ENCODE measurements around the gene GPR137B.
"Not testable (repeated sequence)": the region's sequence is repeated elsewhere in the genome, so short reads cannot be mapped to it uniquely, and the experiment has no call there.

Gene GPR137B

DNA sequence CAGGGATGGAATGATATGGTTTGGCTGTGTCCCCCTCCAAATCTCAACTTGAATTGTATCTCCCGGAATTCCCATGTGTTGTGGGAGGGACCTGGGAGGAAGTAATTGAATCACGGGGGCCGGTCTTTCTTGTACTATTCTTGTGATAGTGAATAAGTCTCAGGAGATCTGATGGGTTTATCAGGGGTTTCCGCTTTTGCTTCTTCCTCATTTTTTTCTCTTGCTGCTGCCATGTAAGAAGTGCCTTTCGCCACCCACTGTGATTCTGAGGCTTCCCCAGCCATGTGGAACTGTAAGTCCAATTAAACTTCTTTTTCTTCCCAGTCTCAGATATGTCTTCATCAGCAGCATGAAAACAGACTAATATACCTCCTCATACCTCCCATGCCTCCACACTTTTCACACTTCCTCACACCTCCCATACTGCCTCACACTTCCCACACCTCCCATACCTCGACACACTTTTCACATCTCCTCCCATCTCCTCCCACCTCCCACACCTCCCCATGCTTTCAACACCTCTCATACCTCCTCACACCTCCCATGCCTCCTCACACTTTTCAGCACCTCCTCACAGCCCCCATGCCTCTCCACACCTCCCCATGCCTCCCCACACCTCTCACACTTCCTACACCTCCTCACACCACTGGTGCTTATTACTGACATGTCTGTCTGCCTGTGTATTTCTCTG, 21.3 kb downstream of the GPR137B start:
- no peak for DNase-seq

DNA sequence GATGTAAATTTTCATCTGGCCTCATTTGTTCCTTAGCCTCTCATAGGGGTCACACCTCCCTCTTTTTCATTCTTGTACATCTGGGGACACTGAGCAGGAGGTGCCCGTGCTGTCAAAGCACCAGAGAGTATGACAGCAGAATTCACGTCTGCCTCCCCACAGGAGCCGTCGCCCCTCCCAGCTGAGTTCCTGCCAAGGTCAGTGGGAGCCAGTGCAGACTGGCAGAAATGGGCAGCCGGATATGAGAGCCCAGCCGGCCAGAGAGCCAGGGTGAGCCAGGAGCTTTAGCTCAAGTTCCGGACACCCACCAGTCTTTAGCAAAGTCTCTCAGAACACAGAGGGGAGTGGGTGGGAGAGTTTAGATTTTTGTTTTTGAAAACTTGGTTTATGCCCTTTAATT, 21.9 kb downstream of the GPR137B start:
- DNase-seq = no peak

DNA sequence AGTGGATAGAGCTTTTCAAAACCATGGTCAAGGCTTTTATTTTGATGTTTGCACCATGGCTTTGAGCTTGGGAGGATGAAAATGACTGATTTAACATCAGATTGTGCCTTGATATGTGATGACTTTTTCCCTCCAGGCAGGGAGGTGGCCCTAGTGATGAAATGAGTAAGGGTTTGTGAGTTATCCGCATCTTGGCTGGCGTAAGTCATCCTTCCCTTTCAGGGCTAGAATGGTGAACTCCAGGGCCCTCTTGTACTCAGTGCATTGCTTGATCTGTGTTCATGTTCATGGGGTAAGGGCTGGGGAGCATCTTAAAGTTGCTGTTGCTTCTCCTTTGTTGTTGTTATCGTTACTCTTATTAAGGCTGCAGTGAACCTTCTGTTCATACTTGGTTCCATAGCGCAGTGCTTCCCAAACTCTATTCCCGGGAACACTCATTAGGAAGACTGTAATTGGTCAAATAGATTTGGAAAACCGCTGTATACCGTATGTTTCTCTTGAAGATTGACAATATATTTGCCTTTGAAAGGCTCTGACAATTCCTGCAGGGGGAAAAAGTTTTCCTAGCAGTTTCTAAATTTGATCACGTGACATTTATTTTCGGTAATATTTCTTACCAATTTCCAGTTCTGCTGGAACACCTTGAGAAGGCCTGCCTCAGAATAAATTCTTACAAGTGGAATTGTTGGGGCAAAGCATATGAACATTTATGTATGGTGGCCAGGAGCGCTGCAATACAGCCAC, 23.1 kb downstream of the GPR137B start:
- no peak for DNase-seq

DNA sequence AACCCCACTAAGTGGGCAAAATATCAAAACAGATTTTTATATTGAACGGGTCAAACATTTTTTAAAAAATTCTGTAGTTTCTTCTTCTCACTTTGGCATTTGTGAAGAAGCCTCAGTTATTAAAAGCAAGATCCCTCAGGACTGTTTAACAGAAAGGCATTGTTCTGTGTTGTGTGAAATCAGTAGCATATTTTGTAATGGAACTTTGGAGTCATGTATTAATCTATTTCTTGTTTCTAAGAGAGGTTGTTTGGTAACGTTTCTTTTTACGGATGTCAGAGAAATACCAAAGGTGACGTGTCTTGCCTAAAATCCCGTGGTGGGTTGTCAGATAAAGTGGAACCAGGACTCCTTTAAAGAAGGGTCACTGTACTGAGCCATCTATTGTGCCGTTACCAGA, 23.7 kb downstream of the GPR137B start:
- DNase-seq = no peak

DNA sequence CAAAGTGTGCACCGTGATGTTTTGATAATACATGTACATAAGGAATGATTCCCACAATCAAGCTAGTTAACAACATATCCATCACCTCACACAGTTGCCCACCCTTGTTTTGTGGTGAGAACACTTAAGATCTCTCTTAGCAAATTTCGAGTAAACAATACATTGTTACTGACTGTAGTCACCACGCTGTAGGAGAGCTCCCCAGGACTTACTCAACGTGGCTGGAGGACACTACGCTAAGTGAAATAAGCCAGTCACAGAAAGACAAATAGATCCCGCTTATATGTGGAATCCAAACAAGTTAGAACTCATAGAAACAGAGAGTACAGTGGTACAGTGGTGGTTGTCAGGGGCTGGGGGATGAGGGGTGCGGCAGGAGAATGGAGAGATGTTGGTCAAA, 24.8 kb downstream of the GPR137B start:
- no peak for DNase-seq

DNA sequence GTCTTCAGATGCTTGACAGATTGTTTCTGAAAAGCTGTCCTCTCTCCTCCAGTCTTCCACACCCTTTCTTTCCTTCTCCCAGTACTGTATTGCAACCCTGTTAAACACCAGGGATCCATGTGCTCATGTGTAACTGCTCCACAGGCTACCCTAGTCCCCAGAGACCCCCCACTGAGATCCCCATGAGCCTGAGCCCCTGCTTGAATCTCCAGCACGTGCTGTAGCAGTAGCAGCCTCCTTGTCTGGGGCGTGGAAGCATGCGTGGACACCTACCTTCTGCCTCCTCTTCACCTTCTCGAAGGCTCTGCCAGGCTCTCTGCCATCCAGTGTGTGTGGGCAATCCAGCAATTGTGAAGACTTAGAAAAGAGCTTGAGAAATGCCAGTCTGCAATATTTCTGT, 25.2 kb downstream of the GPR137B start:
- no peak for DNase-seq

DNA sequence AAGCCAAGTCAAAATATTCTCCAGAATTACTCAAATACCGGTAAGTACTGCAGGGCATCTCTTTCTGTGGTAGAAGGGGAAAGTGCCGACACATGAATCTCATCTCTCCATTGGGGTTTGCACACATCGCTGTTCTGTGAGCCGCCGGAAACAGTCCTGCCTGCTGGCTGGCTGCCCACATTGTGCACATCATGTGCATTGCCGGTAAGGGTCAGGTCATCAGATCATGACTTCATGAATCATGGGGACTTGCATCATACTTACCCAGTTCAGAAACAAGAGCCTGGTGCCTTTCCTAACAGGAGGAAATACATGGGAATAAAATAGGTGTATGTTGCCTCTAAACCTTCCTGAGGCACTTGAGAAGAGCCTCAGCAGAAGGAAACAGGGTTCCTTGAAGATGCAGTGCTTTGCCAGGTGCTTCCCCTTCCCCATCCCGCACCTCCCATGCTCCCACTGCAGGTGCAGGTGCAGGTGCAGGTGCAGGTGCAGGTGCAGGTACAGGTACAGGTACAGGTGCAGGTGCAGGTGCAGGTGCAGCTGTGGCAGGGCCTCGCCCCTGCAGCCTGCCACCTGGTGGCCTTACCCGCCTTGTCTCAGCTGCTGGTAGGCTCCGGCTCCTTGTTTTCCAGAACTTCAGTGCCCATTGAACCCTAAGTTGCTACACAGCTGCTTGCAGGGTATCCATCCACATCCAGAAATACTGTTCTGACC, 26.5 kb downstream of the GPR137B start:
- DNase-seq = no peak

DNA sequence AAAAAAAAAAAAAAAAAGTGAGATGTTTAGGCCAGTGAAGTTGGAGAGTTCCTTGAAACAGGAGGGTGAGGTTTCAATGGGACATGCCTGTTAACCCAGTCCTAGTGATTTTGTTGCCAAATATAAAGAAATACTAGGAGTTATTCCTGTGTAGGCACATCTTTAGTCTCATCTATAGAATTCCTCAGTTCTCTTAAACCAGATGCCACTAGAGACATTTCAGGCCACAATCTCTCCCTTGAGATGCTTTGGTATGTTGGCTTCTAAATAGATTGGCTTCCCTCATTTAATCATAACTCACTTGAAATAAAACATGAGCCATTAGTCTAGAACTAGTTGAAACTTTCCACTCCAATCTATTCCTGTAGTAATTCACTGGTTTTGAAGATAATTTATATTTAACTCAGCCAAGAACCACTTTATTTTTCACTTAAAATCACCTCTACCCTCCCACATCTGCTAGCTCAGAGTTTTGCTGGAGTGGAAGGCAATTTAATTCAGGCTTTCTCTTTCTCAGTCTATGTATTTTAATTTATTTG, 29.8 kb downstream of the GPR137B start:
- DNase-seq = no peak

DNA sequence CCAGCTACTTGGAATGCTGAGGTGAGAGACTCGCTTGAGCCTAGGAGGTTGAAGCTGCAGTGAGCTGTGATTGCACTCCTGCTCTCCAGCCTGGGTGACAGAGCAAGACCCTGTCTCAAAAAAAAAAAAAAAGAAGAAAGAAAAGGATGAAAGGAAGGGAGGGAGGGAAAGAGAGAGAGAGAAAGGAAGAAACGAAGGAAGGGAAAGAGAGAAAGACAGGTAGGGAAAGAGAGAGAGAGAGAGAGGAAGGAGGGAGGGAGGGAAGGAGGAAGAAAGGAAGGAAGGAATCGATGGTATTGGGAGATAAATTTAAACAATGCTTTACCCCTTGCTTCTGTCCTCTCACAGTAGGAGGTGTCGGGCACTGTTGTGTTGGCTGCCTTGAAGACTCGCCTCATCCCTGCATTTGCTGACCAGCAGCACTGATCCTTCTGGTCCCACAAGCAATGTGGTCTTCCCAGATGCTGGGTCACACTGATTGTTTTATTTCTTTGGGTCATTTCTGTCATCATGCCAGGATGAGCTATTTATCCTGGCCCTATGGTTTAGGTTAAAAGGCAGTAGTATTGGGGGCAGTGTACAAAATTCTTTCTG, 30.9 kb downstream of the GPR137B start:
- no peak for DNase-seq

DNA sequence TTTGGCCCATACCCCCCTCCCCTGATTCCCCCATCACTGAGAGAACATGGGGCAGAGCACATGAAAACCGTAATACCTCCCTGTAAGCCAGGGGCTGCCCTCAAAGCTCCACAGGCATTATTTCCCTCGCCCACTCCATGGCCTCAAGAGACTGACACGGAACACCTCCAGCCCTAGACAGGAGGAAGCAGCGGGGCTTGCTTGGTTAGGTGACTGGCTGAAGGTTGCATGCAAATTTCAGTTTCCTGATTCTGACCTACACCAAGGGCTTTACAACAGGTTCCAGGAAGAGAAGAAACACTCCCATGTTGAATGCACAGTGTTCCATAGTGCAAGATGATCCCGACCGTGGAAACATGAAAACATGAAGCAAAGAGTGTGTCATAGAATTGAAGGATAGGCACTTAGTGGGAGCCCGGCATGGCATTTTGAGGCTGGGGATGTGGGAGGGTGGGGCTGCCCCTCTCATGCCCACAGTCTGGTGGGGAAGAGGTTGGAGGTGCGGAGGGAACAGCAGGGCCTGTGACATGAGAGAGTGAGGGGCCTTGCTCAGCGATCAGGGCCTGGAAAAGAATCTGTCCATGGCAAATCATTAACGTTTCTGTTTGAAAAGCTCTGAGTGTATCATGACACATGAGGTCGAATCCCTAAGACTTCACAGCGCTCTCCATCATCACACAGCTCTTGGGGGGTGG, 33.5 kb downstream of the GPR137B start:
- DNase-seq = no peak

DNA sequence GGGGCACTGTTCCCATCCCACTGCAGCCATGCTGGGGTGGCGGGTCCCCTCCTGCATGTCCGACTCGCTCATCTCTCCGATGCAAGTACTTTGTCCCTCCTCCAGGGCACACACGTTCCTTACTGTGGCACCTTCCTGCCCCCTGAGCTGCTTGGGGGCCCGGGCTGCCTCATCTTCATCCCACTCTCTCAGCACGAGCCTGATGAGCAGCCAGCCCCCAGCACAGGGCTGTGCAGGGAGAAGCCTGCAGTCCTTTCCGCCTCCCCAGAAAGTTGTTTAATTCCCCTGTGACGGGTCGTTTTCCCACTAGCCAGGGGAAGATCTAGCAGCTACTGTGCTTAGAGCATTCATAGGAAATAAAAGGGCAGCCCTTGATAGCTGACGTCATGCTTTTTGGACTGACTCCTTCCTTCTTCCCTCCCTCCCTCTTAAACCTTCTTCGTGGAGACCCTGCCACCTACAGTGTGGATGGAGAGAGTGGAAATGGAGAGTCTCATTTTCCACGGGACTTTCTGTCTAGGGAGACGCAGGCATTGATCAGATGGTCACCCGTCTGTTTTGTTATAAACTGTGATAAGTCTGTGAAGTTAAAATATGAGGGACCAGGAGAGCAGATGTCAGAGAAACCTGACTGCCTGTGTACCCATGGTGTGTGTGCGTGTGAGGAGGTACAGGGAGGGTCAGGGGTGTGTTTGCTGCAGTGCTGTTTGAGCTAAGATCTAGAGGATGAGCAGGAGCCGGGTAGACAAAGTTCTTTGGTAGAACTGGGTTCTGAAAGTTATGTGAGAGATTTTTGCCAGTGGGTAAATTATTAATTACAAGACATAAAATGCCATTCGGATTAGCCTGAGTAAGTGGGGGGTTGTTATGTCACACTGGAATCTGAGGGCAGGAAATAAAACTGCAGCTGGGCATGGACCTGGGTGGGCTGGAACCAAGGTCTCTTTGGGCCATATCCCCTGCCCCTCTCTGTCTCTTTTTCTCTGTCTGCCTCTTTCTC, 34.3 kb downstream of the GPR137B start:
- DNase-seq = no peak

DNA sequence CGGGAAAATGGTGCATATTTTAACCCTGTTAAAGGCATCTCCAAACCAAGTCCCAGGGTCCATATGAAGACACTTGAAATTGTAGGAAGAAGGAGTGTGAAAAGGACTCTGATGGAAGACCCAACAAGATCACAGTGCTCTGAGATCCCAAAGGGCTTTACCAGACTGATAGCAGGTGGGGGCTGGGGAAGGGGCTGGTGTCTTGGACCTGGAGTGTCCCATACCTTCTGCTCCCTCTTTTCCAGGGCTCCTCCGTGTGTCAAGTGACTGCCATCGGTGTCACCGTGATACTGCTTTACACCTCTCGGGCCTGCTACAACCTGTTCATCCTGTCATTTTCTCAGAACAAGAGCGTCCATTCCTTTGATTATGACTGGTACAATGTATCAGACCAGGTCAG, 37.3 kb downstream of the GPR137B start:
- no peak for DNase-seq

DNA sequence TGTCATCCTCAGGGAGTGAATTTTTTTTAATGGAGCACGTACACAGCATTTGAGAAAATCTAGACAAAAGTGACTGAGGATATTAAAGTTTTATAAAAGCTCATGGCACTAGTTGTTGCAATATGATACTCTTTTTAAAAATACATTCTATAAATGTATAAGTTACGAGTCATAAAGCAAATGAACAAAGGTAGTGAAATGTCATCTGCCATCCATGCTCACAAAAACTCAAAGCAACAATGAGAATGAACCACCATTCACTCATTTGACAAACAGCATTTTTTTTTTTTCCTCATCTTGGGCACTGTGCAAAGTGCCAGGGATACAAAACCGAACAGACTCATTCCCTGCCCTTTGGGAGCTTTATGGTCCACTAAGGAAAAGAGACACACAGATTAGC, 38.7 kb downstream of the GPR137B start:
- DNase-seq = no peak

DNA sequence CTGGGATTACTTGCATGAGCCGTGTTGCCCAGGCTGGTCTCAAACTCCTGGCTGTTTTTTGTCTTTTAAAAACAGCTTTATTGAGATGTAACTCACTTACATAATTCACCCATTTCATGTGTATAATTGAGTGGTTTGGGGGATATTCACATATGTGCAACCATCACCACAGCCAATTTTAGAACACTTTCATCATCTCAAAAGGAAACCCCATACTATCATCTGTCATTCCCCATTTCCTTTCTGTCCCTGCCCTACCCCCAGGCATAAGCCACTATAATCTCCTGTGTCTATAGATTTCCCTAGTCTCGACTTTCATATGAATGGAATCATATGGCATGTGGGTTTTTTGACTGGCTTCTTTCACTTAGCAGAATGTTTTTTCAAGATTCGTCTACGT, 43.3 kb downstream of the GPR137B start:
- no peak for DNase-seq

DNA sequence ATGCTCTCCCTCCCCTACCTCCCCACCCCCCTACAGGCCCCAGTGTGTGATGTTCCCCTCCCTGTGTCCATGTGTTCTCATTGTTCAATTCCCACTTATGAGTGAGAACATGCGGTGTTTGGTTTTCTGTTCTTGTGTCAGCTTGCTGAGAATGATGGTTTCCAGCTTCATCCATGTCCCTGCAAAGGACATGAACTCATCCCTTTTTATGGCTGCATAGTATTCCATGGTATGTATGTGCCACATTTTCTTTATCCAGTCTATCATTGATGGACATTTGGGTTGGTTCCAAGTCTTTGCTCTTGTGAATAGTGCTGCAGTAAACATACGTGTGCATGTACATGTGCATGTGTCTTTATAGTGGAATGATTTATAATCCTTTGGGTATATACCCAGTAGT, 44.1 kb downstream of the GPR137B start:
- DNase-seq = not testable (repeated sequence)

DNA sequence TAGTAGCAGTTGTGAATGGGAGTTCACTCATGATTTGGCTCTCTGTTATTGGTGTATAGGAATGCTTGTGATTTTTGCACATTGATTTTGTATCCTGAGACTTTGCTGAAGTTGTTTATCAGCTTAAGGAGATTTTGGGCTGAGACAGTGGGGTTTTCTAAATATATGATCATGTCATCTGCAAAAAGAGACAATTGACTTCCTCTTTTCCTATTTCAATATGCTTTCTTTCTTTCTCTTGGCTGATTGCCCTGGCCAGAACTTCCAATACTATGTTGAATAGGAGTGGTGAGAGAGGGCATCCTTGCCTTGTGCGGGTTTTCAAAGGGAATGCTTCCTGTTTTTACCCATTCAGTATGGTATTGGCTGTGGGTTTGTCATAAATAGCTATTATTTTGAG, 45.7 kb downstream of the GPR137B start:
- DNase-seq = not testable (repeated sequence)

DNA sequence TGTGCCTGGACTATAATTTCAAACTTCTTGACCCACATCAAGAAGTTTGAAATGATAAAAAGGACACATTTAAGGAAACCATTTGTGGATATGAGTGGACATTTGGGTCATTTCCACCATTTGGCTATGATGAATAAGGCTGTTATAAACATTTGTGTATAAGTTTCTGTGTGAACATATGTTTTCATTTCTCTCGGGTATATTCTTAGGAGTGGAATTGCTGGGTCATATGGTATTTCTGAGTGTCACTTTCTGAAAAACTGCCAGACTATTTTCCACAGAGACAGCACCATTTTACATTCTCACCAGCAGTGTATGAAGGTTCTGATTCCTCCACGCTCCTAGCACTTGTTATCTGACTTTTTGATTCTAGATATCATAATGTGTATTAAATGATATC, 50.8 kb downstream of the GPR137B start:
- DNase-seq = no peak

DNA sequence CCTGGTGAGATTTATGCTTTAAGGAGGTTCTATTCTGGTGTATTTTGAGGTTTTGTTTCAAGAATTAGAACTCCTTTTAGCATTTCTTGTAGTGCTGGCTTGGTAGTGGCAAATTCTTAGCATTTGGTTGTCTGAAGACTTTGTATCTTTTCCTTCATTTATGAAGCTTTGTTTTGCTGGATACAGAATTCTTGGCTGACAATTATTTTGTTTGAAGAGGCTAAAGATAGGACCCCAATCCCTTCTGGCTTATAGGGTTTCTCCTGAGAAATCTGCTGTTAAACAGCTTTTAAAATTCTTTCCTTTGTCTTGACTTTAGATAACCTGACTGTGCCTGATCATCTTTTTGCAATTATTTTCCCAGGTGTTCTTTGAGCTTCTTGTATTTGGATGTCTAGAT, 58.6 kb downstream of the GPR137B start:
- DNase-seq = no peak

DNA sequence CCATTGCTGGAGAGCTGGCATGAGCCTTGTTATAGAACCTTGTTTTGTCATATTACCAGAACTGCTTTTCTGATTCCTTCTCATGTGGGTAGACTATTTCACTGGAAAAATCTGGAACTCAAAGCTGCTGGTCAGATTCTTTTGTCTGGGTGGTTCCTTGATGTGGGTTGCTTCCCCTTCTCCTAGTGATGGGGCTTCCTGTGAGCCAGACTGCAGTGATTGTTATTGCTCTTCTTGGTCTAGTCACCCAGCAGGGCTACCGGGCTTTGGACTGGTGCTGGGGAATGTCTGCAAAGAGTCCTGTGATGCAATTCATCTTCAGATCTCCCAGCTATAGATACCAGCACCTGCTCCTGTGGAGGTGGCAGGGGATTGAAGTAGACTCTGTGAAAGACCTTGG, 59.4 kb downstream of the GPR137B start:
- DNase-seq = no peak

DNA sequence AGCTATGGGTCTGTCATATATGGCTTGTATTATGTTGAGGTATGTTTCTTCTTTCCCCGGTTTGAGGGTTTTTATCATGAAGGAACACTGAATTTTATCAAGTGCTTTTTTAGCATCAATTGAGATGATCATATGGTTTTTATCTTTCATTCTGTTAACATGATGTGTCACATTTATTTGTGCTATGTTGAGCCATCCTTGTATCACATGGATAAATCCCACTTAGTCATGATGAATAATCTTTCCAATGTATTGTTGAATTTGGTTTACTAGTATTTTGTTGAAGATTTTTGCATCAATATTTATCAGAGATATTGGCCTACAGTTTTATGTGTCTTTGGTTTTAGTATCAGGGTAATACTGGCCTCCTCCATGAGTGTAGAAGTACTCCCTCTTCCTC, 61.7 kb downstream of the GPR137B start:
- DNase-seq = no peak

DNA sequence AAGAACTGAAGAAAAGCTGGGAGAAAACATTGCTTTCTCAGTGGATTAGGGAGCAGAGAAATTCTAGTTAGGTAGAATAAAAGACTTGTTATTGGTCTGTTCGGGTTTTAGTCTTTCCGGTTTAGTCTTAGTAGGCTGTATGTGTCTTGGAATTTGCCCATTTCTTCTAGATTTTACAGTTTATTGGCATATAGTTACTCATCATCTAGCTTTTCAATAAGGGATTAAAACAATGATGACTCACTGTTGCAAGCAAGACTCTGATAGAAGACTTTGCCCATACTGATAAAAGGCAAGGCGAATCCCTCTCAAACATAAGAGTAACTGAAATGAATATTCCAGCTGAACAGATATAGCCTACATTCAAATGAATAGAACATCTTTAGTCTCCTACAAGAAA, 62.3 kb downstream of the GPR137B start:
- no peak for DNase-seq

DNA sequence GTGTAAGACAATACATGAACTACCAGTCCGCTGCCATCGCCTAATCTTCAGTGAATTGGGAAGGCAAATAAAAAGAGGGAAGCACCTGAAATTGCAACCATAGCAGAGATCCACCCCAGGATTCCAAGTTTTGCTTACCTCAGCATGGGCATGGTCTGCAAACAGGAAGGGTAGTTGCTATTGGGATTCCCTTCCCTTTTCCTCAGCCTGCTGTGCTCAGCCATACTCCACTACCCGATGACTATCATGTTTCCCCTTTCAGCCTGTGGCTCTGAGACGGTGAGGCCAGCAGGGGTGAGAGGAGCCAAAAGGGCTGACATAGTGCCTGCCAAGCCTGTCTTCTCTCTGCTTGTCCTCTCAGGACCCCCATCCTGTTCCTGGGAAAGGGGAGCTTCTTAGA, 64.2 kb downstream of the GPR137B start:
- DNase-seq = no peak
